HS-27A (cell line): ENCODE data around the gene COA5.

ENCODE experiments used
- DNase-seq: peaks from one replicate; pipeline ENCODE4 v3.0.0-alpha.2; 2012; ENCODE audit warnings: low read depth, missing footprints

The COA5 gene

DNA sequence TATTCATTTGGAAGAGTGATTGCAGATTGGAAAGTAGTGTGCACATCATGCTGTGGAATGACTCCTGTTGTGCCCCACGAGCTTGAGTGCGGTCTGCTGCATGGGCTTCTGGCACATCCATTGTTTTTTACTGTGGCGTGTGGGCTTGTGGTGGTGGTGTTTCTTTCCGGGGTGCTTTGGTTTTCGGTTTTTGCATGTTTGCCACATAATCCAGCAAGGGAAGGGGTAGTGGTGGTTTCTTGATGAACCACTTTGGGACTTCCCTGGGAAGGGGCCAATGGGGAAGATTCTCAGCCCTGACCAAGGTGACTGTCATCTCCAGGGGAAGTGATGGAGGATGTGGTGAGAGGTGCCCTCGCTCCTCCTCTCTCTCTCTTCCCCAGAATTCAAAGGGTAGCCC is 57.0 kb downstream of the COA5 start:
- no peak for DNase-seq

DNA sequence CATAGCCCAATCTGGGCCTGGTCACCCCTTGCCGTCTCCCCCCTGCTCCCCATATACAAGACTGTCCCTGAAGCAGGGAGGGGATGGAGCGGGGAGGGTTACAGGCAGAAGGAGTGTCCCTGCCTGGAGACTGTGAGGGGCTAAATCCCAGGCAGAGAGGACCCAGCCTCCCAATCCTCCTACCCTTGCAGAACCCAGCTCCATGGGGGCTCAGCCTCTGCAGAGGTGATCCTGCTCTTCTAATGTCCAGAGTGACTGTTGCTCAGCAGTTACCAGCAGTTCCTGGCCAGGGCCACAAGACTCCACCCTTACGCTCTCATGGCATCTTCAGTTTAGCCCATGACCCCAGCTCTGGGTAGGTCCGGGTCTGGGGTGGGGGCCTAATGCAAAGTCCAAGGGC is 58.1 kb downstream of the COA5 start:
- no peak for DNase-seq
